Stimulated activated CD8-positive, alpha-beta memory T cell treated with anti-CD3 and anti-CD28 coated beads, Interleukin-4, amount 100 ng/mL, for 4 hours (primary cell): ENCODE data around the gene NPY5R.

Experiments used
- DNase-seq, 2 donors: peaks; one replicate each; pipeline ENCODE4 v3.0.0-alpha.2; 2020; ENCODE audit warnings: low read depth in 2 of 2, low spot score in 1 of 2

NPY5R gene

DNA sequence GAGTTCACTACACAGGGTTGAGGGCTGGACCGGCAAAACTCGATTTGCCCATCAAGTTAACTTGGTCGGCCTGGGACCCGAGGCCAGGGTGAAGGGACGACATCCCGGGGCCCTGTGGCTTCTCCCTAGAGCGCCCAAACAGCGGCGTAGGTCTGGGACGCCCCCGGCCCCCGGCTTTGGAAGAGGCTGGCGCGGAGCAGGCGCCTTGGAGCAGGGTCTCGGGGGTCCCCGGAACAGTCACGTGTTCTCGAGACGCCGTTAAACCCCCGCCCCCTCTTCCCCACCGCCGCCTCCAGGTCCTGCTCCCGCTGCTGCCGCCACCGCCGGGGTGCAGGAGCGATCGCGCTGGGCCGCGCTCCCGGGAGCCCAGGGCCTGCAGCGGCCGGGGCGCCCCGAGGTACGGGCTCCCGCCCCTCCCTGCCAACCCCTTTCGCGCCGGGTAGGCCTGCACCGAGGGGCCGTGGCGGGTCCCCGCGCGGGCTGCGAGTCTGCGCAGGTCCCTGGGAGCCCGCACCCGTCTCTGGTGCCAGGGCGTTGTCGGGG lies at the start of gene NPY5R:
TSS of gene NPY5R (plus strand) at position 289 of the 543 bp plus-strand sequence. CDS start 6,382 bp downstream, outside the sequence.
- DNase-seq, result no peak

DNA sequence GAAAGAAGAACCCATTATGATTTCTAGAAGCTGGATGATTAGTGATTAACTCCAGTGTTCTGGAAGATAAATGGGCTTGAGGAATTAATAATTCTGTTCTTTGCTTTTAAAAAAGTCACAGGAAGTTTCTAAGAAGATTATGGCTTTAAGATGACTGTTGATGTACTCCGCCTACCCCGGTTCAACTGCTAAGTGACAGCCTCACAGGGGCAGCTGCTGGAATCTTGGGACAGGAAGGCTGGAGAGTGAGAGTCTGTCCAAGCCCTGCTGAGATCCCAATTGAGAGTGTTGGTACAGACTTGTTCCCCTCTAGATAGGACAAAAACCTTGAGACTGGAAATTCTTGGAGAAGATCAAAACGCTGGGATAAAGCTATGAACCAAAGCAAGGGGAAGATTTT lies 48.6 kb upstream of the NPY5R start:
- DNase-seq, result no peak

DNA sequence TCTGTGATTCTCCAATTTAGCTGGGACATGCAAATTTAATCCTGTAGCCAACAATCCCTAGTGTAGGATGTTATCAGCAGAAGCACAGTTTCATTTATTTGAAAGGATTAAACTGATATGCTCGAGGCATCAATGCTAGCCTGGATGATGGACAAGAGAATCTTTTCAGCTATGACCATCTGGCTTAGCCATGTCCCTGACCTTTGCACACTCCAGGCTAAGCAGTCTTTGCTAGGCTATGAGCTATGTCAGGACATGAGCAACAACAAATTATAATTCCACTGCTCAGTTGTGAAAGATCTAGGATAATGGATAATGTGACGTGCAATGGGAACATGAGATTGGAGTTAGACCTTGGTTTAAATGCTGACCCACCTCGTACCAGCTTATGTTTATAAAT lies 43.2 kb upstream of the NPY5R start:
- DNase-seq, result no peak

DNA sequence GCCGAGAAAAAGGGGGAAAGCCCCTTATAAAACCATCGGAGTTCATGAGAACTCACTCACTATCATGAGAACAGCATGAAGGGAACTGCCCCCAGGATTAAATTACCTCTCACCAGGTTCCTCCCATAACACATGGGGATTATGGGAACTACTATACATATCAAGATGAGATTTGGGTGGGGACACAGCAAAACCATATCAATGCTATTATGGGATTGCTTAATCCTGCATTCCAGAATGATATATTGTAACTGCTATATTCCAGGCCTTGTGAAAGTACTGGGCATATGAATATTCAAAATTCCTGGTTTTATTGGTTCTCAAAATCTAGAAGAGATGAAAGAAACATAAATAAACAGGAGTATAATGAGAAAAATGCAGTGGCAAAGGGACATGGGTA lies 40.6 kb upstream of the NPY5R start:
- no peak for DNase-seq

DNA sequence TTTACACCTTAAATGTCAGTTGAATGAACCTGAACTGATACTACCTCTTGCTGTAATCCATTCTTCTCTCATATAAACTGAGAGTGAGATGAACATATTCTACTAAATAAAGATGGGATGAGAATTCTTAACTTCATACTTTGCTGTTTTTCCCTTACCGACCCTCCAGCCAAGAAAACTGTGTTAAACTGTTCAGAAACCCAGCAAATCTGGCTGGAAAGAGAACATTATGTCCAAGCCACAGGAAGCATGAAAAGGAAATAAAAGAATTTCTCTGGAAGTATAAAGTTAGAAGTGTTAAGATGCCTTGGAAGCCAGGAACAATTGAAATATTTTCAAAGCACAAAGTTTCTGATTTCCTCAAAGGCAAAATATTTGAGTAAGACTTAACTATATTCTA lies 34.2 kb upstream of the NPY5R start:
- no peak for DNase-seq

DNA sequence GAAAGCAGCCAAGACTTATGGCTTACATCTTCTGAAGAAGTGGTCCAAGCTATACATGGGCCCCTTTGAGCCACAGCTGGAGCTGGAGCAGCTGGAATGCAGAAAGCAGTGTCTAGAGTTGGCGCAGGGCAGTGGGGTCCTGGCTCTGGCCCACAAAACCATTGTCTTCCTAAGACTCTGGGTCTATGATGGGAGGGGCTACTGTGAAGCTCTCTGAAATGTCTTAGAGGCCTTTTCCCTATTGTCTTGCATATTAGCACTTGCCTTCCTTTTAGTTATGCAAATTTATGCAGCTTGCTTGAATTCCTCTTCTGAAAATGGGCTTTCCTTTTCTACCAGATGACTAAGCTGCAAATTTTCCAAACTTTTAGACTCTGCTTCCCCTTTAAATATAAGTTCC lies 26.6 kb upstream of the NPY5R start:
- DNase-seq, result no peak

DNA sequence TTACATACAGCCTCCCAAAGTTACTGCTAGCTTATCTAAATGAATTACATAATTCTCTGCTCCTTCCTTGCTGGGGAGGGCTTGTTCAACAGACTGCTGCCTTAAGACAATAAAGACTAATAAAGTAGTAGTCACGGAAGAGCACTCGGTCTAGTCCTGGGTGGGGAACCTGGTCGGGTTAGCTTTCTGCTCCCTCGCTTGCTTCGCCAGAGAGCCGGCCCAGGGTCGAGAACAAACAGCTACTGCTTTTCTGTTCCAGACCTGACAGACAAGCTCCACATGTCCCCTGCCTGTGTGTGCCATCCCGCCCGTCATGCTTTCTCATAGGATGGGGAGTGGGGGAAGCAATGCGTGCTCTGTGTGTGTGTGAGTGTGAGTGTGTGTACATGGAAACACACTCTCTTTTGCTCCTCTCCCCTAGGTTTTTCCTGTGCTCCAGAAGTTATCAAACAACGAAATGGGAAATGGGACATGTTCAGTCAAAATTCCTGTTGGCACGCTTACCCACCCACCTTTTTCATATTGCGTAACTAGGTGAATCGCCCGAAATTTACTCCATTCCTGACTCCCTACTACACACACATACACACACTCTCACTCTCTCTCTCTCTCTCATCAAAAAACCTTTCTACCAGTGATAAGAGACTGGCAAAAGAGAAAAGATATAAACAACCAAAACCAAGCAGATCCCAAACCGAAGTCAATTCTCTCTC lies 12.6 kb upstream of the NPY5R start:
- DNase-seq, result no peak

DNA sequence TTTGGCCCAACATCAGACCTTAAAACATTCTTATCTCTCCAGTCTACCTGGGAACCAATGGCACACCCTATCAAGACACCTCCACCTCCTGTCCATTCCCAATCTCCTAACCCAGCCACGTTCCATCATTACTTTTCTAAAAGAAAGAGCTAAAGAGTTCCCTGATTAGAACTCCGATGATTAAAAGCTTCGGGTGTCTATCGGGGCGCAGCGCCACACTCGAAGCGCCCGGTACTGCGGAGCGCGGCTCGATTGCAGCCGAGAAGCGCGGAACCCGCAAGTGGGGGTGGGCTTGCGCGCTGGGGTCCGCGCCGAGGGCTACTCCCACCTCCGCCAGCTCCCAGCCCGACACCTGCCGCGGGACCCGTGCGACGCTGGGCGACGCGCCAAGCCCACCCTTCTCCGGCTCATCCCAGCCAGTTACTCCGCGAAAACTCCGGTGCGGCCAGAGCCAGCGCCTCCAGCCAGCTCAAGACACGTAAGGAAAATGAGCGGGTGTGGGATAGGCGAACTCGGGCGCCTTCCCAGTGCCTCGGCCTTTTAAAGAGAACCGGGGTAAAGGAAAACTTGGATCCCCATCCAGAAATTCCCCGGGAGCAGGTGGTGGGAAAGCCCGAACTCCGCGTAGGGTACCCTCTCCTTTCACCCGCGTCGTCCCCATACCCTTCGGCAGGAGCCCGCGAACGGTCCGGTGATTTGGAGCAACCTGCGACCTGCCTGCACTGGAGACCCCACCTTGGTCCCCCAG lies 11.9 kb upstream of the NPY5R start:
- no peak for DNase-seq

DNA sequence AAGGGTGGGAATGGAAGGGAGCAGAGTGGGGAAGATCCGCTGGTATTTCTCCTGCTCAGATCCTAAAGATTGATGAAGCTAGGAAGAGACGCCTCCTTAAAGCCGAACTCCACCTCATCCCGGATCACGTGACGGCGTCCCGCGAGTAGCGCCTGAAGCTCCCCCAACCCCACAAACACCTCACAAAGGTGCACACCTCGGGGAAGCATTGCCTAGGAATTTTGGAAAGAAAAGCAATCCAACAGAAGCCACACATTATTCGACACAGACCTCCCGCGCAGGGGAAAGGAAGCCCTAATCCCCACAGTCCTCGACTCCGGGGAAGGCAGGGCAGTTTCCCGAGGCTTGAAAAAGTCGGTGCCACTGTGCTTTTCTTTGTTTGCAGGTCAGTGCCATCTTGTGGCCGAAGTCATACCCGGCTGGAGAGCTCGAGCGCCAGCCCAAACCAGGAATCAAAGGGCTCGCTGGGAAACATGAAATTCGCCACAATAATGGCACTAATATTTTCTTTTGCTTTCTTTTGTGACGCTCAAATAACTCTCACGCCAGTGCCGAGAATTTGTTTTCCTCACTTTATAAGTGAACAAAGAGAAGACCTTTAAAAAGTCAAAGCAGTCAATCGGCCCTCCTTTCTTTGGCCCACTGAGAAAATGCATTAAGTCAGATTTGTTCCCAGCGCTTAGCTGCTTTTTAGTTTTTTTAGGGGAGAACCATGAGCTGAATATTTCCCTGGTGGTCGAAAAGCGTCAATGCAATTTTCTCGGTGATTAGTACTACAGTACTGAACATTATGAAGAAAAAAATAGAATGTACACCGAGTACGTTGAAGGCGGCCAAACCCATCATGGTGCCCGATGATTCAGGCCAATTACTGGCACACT lies 10.9 kb upstream of the NPY5R start, which contains the start of gene NPY1R:
TSS of gene NPY1R (minus strand) at position 71 of the 881 bp plus-strand sequence. CDS start 6,042 bp downstream, outside the sequence.
- DNase-seq, result no peak

DNA sequence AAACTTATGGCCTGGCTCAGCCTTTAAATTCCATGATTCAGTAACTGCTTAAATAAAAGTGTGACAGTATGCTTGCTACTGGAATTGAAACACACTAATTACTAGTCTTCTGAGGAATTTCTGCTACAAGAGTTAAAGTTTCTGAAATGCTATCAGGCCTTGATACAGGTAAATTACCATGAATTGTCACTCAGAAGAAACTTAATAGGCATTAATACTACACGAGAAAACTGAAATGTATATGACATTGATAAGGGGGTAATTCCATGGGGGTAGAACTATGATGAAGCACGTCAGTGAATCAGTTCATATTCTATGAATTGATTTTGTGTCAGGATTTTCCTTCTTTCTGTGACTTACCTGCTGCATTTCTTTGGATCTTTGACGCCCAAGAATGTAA lies 8.3 kb upstream of the NPY5R start:
- DNase-seq, result no peak

DNA sequence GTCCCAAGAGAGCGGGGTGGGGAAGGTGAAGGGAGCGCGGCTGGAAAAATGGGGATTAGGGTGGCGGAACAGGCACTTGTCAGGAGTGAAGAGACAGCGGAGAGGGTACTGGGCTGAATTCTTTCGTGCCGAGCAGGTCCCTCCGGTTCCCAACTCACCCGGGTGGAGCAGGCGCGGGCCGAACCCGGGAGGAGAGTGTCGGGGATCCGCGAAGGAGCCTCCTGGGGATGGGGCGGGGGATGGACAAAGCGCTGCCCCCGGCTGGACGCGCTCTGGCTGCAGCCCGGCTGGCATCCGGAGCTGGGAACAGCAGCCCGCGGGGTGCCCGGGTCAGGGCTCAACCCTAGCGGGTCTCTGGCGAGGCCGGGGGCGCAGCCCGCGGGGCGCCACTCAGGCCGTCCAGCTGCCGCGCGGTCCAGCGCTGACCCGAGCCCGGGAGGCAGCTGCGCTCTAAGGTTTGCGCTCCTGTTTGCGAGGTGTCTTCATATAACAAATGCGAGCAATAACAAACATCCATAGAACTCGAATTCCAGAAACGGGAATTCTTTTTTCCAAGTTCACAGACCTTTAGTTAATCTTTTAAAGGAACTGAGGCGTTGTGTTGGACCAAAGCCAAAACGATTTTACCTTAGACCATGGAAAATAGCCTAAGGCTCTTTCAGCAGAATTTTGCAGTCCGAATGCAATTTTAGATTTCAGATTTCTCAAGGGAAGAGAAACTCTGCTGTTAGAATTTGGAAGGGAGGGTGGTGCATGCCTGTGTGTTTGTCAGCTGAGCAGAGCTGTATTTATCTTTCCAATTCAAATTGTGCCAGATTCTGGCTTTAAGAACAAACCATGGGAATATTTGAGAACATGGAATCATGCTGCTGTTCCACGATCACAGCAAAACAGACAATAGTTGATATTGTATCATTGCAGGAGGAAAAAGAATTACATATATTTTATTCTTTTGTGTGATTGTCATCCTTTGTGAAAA lies 744 bp downstream of the NPY5R start:
- DNase-seq, result no peak

DNA sequence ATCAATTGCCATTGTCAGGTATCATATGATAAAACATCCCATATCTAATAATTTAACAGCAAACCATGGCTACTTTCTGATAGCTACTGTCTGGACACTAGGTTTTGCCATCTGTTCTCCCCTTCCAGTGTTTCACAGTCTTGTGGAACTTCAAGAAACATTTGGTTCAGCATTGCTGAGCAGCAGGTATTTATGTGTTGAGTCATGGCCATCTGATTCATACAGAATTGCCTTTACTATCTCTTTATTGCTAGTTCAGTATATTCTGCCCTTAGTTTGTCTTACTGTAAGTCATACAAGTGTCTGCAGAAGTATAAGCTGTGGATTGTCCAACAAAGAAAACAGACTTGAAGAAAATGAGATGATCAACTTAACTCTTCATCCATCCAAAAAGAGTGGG lies 7.0 kb downstream of the NPY5R start:
- DNase-seq, result no peak

DNA sequence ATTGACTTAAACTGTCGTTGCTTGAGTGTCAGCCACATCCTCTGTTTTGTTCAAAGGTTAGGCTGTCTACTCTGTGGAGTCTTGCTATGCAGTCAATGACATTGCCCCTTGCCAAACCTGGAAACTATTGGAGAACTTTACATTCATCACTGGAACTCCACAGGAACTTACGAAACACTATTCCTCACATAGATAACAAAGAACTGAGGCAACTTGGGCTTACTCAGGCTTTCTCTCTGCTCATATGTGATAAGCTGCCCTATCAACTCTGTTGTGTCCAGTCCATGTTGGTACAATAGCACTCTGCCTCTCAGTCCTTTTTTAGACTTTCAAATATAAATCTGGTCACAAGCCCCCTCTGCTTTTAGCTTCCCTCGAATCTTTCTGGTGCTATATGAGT lies 9.4 kb downstream of the NPY5R start:
- no peak for DNase-seq

DNA sequence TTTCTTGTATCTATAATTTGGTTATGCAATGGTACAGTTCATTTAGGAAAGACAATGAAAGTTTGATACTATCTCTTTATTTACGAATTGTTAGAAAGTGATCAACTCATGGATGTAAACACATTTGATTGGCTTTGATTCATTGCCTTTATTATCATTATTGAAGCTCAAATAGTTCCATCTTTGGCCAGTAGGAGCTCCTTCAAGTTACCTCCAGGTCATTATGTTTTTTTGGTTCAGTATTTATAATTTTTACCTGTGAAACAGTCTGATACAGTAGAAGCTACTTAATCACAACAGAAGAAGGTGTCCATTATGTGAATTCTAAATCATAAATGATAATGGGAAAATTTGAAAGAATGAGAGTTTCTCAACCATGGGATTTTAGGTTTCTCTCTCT lies 12.4 kb downstream of the NPY5R start:
- no peak for DNase-seq

DNA sequence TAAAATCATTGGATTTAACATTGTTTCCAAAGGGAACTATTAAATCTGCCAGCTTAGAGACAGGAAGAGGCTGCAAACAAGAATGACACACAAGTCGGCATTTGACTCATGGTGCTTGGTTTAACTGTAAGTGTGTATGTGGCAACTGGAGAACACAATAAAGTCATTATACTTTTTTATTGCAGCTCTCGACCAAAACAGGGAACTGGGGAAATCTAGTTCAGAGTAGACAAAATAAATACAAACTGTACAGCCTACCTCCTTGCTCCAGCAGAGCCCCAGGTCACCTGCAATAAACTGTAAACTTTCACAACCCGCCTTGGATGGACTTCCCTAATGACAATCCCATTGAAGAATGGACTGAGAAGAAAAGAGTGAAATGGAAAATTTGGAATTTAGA lies 24.0 kb downstream of the NPY5R start:
- DNase-seq, result no peak

DNA sequence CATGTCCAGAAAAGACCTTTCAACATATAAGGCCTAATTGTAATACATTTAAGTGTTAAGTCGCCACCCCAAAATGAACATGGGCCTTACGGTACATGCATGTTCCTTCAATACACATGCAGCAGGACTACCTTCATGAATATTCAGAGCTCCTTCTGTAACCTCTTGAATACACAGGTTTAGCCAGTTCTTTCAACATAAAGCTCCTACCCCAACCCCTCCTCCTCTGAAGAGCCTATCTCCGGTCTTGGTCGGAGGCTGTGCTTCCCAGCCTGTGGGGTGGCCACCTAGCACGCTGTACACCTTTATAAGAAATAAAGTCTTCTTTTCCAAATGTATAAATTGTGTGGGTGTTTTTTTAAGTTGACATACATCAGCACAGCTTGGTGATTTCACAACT lies 28.3 kb downstream of the NPY5R start:
- no peak for DNase-seq

DNA sequence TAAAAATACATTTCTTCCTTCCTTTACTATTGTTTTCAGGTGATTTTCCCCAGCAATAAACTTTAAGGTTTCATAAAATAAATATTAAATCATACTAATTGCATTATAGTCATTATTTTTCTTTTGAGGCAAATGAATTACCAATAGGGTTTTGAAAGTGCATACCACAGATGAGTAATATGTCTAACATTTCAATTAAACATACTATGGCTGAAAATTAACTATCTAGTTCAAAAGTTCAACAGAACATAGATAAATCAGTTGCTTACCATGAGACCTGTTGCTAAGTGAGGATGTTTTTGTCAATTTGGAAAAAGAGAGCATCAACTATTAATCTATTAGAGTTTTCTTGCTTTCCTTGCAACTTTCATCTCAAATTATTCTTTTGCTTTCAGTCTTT lies 35.0 kb downstream of the NPY5R start:
- DNase-seq, result no peak

DNA sequence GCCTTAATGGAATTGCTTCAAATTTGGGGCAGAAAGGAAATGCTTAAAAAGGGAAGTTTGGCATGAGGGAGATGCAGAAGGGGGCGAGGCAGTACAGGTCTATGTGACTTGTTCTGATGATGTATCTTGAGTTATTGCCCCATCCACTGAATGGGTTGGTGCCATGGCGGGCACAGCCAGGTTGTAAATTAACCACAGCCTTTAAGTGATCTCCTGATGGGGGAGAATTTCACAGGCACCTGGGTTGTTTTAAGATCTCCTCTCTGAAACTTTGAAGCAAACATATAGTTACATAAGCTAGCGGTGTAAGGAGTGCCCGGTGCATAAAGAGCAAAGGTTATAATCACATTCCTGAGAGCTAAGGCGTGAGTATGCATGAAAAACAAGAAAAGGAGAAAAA lies 37.0 kb downstream of the NPY5R start:
- DNase-seq, result no peak

DNA sequence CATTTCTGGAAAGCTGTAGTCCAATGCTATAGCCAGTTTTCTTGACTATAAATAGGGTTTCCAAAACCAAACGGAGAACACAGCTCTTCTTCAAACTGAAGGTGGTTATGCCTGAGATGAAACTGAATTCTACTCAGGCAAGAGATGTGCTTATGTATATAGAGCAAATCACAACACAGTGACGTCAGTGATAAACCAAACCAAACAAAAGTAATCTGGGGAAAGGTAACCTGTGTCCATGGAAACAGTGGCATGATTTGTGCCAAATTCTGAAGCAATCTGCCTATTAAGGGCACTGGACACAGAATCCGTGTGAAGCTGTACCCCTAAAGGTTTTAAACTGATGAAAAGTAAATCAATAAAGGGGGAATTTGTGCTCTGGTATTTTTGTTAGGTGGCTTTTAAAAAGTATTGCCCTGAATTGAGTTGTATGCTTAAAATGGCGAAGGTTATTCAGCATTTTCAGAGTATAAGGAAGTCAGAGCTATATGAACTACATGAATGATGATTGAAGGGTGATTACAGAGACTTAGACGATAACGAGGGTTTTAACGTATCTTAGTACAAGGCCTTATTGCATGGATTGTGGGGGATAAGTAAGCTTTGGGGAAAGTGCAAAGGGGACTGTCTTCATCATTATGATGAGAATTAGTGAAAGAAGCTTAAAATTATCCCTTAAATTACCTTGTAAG lies 38.6 kb downstream of the NPY5R start:
- DNase-seq, result no peak

DNA sequence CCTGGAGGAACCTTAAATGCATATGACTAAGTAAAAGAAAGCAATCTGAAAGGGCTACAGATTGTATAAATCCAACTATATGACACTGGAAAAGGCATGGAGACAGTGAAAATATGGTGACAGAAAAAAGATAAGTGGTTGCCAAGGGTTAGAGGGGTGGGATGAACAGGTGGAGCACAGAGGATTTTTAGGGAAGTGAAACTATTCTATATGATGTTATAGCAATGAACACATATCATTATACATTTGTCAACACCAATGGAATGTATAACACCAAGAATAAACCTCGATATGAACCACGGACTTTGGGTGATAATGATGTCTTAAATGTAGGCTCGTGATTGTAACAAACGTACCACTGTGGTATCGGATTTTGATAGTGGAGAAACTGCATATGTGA lies 40.7 kb downstream of the NPY5R start:
- DNase-seq, result no peak
